GM19438 (cell line): Measurements from ENCODE around the gene ARHGAP6.

Experiments
- ATAC-seq: cut with Tn5 transposase; IDR thresholded peaks from one replicate; pipeline ENCODE4 v1.9.1; 2021; ENCODE audit warnings: low read depth; ENCODE audit not compliant: unreplicated experiment

ARHGAP6 gene

DNA sequence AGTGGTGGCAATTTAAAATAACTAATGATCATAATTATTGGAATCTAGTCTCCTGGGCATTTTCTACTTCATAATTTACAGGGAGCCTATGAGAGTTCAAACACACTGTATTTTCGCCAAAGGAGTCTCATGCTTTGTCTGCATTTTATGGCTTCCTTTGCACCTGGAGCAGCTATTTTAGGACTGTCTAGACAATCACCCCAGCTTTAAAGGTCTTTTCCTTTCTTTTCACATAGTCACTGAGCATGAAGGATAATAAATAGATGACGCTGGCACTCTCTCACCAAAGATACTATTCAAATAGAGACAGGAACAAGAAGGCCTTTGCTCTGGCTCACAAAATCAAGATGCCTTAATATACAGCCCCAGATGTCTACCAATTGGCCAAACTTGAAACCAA lies 329.5 kb downstream of the ARHGAP6 start:
- ATAC-seq, result no peak

DNA sequence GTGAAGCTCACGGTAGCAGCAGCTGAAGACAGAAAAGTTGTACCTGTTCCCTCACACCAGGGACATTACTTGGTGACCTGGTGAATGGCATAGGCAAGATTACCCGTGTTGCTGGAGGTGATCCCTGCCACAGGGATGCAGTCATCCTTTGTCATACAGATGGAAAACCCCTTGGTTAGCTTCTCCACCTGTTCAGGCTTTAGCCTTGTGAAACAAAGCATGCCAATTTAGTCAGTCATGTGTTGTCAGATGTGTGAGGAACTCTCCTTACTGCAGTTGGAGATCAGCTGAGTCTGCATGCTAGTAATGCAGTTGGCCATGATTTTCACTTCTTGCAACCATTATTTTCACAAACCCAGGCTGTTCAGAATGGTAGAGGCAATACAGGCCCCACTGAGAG lies 331.6 kb downstream of the ARHGAP6 start:
- no peak for ATAC-seq

DNA sequence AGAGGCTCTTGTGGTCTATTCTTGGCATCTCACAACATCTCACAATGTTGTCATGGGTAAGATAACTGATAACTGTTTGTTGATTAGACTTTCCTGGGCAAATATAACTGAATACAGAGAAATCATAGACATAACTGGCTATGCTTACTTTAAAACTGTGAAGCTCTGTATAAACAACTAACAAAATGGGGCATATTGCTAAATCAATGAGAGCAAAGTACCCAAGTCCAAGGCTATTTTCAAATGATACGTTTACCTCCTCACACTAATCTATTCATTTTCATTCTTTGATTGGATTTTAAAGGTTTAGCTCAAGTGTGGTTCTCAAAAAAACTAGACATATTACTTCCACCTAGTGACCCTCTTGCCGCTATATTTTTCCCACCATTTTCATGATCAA lies 333.9 kb downstream of the ARHGAP6 start:
- no peak for ATAC-seq

DNA sequence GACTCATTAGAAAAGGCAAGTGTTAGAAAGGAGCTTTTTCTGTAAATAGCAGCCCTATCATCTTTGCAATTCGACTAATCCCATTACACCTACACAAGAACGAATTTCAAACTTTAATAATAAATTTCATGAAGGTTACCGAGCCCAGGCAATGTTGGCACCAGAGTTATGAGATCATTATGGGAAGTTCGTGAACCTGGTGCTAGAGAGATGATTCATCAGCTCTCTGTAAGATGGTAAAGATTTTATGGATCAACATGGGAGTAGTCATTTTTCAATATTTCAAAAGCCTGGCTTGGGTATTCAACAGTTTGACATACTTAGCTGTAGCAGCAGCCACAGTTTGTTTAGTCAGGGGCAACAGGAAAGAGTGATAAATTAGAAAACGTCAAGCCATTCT lies 336.7 kb downstream of the ARHGAP6 start:
- no peak for ATAC-seq

DNA sequence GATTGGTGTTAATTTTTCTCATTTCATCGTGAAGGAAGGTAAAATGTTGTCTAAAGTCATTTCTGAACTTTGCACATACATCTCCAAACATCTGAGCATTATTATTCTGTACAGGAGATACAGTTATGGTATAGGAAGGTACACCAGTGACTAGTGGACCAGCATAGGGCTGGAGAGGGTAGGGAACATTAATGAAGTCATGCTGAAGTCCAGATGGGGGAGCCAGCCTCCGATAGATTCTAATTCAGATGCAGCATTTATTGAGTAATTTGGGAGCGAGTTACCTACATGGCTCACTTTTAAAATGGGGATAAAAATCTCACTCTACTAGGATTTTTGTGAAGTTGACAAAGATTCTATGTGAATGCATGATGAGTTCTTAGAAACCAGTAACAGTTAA lies 337.6 kb downstream of the ARHGAP6 start:
- ATAC-seq, result no peak

DNA sequence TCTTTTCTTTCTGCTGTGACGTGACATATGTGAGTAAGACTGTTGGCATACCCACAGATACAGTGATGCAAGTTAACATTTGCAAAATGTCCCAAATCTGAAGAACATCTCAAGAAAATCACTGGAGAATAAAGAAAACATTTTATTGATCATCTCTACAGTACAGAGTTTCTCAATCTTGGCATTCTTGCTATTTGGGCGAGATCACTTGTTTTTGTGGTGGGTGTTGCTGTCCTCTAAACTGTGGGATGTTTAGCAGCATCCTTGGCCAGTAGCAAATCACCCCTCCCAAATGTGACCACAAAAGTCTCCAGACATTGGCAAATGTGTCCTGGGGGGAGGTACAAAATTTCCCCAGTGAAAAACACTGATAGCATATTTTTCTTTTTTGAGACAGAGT lies 343.7 kb downstream of the ARHGAP6 start:
- no peak for ATAC-seq

DNA sequence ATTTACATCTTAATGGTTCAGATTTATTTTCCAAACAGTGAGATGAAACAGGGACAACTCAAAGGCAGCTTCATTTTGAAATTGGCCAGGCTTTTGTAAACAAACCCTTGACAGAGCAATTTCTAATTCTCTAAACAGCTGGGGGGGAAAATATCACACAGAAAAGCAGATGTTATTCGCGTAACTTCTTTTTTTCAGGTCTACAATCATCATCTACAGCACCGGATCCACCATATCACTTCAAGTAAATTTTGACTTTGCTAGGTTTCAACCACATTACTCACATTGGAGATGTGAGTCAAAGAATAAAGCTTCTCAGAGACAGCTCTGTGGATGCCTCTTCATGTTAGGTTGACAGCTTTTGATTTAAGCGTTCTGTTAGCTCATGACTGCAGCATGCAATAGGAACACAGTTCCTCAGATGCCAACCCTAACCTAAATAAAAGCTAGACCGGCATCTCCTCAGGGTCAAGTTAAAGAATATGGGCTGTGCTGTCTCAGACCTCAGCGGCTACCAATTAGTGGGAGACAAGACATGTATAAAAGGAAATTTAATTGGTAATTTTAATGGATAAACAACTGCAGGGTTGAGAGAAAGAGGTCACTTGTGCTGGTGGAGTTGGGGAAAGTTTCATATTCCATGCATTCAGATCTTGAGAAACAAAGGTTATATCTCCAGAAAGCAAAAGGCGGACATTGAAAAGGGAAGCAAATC lies 345.8 kb downstream of the ARHGAP6 start:
- ATAC-seq, result no peak

DNA sequence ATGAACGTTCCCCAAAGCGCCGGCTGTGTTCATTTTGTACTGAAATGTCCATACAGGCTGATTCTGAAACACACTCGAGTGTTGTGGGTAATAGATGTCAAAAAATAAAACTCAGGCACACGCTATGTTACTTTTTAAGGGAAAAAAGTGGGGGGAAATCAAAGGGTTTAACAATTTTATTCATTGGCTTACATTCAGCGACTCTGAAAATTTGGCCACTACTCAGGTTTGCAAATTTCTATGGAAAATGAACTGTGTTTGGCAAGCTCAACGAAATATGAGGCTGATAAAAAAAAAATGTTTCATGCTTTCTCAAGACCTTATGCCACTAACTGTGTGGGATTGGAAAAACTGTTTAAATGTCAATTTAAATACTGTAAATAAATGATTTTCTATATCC lies 354.0 kb downstream of the ARHGAP6 start:
- no peak for ATAC-seq

DNA sequence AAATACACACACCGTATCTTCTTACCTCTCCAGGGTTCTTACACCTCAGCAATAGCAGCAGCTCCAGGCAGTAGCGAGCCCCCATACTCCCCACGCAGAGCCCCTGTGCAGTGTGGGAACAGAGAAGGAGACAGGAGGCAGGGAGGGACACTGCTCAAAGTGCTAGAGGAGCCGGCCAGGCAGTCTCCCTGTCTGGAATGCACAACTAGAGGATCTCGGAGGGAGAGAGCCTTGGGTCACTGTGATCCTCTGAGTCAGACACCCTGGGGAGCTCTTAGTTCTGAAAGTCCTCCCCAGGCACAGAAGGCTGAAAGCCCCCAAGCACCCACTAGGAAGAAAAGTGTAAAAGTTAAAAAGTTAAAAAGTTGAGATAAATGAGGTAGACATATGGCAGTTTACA lies 356.5 kb downstream of the ARHGAP6 start:
- ATAC-seq, result no peak

DNA sequence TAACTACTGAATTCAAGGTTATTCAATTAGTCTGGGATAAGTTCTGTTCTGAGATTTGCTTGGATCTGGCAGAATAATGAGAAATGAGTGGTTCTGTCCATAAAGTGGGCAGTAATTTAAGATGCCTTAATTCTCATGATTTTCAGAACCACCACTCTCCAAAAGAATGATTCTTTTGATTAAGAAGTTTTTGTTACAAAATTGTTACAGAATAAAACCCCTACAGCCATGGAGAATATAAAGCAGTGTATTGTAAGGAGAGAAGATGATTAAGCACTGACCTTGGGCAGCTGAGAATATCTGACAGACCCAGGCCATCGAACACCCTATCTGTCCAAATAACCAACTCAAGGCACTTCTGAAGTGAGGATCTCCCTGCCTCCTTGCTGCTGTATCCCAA lies 360.1 kb downstream of the ARHGAP6 start:
- no peak for ATAC-seq

DNA sequence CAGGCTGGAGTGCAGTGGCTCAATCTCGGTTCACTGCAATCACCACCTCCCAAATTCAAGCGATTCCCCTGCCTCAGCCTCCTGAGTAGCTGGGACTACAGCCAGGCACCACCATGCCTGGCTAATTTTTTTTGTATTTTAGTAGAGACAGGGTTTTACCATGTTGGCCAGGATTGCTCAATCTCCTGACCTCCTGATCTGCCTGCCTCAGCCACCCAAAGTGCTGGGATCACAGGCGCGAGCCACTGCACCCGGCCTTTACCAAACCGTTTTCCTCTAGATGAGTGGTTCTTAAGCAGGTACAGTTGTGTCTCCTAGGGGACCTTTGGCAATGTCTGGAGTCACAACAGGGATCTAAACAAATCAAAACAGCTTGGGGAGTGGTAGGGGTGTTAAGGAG lies 360.9 kb downstream of the ARHGAP6 start:
- no peak for ATAC-seq

DNA sequence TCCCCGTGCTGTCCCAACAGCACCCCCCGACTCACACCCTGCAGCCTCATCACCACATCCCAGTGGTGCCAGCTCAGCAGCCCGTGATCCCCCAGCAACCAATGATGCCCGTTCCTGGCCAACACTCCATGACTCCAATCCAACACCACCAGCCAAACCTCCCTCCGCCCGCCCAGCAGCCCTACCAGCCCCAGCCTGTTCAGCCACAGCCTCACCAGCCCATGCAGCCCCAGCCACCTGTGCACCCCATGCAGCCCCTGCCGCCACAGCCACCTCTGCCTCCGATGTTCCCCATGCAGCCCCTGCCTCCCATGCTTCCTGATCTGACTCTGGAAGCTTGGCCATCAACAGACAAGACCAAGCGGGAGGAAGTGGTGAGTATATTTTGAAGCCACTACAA lies 367.1 kb downstream of the ARHGAP6 start:
- ATAC-seq, result no peak

DNA sequence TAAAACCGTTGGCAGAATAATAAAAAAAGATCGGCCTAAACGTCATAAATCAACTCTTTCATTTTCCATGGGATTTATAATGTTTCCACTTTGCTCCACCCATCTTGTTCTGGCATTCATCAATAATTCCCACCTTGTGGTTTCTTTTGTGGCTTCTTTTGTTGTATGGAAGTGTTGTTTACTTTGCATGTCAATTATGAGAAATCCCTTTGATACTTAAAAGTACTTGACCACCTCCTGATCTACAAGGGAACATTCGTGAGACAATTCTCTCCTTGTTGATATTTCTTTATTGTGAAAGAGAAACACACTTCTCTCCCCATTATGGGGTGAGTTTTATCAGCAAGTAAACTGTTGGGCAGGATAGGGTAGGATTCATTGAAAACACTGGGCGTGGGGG lies 369.7 kb downstream of the ARHGAP6 start:
- ATAC-seq, result no peak

DNA sequence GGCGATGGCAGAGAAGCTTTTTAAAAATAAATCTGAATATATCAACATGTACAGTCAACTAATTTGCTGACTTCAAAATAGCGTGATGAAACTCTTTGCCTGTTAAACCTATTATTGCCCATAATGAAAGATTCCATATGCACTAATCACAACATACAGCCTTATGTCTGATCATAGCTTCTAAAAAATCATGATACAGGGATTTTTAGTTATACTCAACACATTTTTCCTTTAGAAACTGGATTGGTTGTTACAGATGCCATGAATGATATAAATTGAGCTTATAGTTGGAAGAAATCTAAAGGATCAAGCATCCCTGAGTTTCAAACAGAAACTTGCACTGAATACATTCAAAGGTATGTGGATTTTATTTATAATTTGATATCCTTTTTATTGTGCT lies 372.6 kb downstream of the ARHGAP6 start, which contains the start of gene AMELX:
Gene AMELX, plus strand, starts transcription at position 301 of the 400 bp plus-strand sequence. CDS start 1,376 bp downstream, outside the sequence.
- ATAC-seq, result no peak

DNA sequence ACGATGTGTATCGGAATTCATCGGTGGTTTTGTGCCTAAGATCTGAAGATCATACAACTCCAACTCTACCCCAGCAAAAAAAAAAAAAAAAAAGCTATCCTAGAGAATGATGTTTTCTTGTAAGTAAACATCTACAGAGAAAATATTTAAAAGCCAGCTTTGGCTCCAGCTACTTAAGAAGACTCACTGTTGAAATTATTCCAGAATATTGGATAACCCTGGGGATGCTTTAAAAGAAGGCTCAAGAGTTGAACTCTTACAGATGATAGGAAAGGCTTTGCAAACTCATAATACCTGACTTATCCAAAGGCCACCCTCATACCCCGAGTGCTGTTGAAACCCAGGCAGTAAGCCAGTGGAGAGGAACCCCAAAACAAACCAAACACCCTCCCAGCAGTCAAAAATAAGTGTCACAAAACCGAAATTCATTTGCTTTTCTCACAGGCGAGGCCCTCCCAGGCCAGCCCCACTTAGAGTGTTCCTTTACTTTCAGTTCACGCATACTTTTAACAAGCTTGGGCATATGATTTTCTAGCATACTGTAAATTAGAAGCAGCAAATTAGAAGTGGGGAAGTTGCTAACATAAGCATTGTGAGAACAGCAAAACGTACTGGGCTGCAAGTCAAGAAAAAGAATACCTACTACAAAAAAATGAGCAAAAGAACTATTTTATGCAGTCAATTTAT lies 375.2 kb downstream of the ARHGAP6 start:
- no peak for ATAC-seq

DNA sequence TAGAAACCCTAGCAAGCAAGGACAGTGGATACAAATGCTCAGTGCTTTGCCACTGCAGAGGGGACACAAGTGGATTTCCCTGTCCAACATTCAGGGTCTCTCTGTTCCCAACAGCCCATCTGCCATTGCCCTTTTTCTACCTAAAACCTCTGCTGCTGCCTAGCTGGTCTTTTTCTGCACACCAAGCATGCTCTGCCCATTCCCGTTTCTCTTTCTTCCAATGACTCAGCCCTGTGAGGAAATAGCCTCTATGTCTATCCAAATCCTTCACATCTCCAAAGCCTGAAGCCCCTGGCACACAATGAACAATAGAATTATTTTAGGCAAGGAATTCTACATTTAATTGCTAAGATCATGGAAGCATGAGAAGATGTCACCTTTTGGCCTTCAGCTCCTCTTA lies 378.2 kb downstream of the ARHGAP6 start:
- no peak for ATAC-seq

DNA sequence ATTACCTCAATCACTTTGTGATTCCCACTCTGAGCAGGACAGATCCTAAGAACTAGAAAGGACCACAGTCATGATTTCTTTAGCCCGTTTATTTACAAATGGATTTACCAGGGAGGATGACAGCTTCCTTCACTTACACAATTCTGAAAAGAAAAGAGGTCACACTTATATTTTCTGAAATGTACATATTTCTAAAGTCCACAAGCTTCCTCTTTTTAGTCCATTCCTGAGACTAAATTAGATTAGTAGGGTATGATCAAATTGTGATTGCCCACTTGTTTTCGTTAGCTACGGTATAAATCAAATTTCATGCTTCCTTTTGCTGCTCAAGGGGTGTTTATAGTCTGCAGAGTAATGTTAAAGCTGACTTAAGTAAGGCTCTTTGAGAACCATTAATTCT lies 380.1 kb downstream of the ARHGAP6 start:
- ATAC-seq, result no peak

DNA sequence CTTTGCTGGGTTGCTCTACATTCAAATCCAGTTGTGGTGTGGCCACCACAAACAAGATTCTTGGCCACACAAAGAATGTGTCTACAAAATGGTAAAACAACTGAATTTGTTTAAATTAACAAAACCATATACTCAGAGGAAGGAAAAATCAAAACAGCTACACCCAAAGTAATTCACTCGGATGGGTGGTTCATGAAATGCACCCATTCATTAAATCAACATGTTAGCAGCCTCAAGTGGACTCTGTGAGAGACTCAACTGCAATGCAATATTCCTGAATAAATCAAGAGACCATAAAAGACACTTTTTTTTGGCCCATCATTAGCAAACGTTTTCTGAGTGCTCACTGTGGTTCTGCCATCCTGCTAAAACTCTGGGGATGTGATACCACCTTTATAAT lies 383.7 kb downstream of the ARHGAP6 start:
- ATAC-seq, result no peak

DNA sequence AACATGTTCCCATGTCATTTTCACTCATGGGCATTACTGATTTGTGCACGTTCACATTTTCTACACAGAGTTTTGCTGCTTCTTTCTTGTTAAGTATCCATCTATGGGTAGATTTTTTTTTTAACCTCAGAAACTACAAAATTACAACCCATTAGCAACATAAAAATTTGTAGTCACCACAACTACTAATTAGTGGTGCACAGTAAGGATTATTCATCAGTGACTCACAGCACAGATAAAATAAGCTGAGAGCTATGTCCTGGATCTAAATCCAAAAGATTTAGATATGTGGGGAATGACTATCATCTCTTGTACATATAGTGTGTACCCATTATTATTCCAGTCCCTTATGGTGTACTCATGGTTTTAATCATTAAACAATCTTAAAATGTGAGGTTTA lies 392.2 kb downstream of the ARHGAP6 start:
- no peak for ATAC-seq

DNA sequence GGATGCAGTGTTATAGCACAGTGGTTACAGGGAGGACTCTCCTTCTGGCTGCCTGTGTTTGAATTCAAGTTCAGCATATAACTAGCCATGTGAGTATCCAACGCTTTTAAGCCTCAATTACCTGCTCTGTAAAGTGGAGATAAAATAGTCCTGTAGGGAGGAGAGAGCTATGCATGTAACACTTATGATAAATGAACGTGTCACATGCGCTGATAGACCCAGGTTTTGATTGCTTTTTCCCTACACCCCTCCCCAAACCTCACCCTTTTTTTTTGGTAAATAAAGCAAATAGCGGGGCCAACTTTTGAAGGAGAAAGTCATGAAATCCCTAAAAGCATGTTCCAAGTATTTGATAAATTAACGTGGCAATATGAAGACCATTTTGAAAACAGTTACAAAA lies 392.9 kb downstream of the ARHGAP6 start:
- no peak for ATAC-seq

DNA sequence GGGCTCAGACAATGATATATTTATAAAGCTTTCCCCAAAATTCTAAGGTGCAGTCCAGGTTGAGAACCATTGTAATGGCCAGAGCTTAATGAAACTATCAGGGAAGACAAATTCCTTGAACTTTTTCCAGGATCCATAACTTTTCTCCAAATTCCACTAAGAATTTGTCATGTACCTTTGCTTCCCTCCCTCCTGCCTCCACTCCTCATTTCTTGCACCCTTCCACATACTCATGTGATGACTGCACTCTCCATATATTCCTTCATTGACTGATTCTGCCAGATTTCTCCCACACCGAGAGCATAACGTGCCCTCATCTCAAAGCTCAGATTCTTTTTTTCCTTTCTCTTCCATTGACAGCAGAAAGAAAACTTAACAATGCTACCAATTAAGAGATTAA lies 393.4 kb downstream of the ARHGAP6 start:
- ATAC-seq, result no peak

DNA sequence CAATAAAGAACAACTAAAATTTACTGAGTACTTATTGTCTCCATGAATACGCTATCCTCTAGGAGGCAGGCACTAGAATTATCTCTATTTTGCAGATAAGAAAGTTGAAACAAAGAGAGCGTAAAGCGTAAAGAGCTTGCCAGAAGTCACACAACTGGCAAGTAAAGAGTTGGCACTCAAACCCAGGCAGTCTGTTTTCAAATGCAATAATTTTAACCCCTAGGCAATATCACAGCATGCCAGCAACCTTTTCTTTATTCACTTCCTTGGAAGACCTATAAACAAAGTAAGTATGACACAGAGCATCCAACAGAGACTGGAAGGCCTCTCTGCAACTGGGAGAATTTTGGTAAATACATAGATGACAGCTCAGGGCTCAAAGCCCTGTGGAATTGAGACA lies 395.7 kb downstream of the ARHGAP6 start:
- no peak for ATAC-seq
